NCI-H69 (cell line): ENCODE measurements around the gene DAZAP1.

Experiments used
- DNase-seq: peaks from one replicate; lab custom pipeline; 2025; lab: John Stamatoyannopoulos, UW

Gene DAZAP1

GRCh38 chr19:1459479-1459878, 52.1 kb downstream of the DAZAP1 start:
- no peak for DNase-seq

GRCh38 chr19:1460033-1460995, 52.9 kb downstream of the DAZAP1 start:
- DNase-seq: no peak

GRCh38 chr19:1461862-1462261, 54.5 kb downstream of the DAZAP1 start:
- no peak for DNase-seq

- DNase-seq: no peak
These were observed 58.0 kb downstream of the DAZAP1 start for GRCh38 chr19:1465191-1466016.

GRCh38 chr19:1466018-1466460, 58.7 kb downstream of the DAZAP1 start:
- no peak for DNase-seq

GRCh38 chr19:1466461-1467214, 59.3 kb downstream of the DAZAP1 start:
- no peak for DNase-seq

GRCh38 chr19:1467215-1467489, 59.8 kb downstream of the DAZAP1 start:
- DNase-seq: no peak

GRCh38 chr19:1467490-1468273, 60.3 kb downstream of the DAZAP1 start:
- no peak for DNase-seq

- DNase-seq: no peak
These were observed 61.0 kb downstream of the DAZAP1 start for GRCh38 chr19:1468274-1468820.

GRCh38 chr19:1468821-1469254, 61.5 kb downstream of the DAZAP1 start:
- DNase-seq: no peak

- DNase-seq: no peak
These were observed 62.1 kb downstream of the DAZAP1 start for GRCh38 chr19:1469255-1470054.

- no peak for DNase-seq
These were observed 62.6 kb downstream of the DAZAP1 start for GRCh38 chr19:1470055-1470304.

GRCh38 chr19:1470305-1471009, 63.1 kb downstream of the DAZAP1 start:
- peak; percentile 96 for DNase-seq

GRCh38 chr19:1471010-1471514, 63.7 kb downstream of the DAZAP1 start:
- DNase-seq: peak; percentile 70

GRCh38 chr19:1471515-1472160, 64.3 kb downstream of the DAZAP1 start:
- peak; percentile 44 for DNase-seq

- peak; percentile 60 for DNase-seq
These were observed 65.1 kb downstream of the DAZAP1 start for GRCh38 chr19:1472231-1473084.

- no peak for DNase-seq
These were observed 65.9 kb downstream of the DAZAP1 start for GRCh38 chr19:1473085-1473851.
